WTC11 (cell line): ENCODE results near the gene PODN. TPM values are rescaled to one million over a fixed set of nuclear protein-coding genes. Genes with fewer than 3 reads are reported as not detected.

Experiments used
- ATAC-seq: fragments of 200-7000 bp; cut with Tn5 transposase; 2 replicates; pipeline ENCODE4 v1.10.0; 2021; ENCODE audit warnings: mild to moderate bottlenecking, moderate library complexity
- Bru-seq: library from RNA; stranded (reverse); fragments of 400-500 nt; gene quantifications from one replicate; lab custom pipeline; 2021; lab: Mats Ljungman, UMichigan
- CTCF ChIA-PET: fragments of 300-600 bp; sonication (Branson Sonifier 250); formaldehyde crosslinking; loops from one replicate; lab custom pipeline; 2021; ENCODE audit warnings: antibody characterized with exemption; lab: Charles Lee
- POLR2A ChIA-PET: fragments of 350-600 bp; sonication (Branson Sonifier 250); formaldehyde crosslinking; loops from one replicate; lab custom pipeline; 2021; ENCODE audit warnings: antibody characterized with exemption; lab: Charles Lee
- DNase-seq: peaks from one replicate; pipeline ENCODE4 v3.0.0; 2021; ENCODE audit warnings: low spot score
- H3K27ac Mint-ChIP-seq: 2 replicates; pipeline ENCODE4 v1.8.0; 2021; ENCODE audit warnings: mixed read lengths
- H3K27me3 Mint-ChIP-seq: 2 replicates; pipeline ENCODE4 v1.8.0; 2021; ENCODE audit warnings: low read depth, mild to moderate bottlenecking, moderate library complexity, mixed read lengths
- H3K36me3 Mint-ChIP-seq: 2 replicates; pipeline ENCODE4 v1.8.0; 2021; ENCODE audit warnings: mixed read lengths
- H3K4me1 Mint-ChIP-seq: 2 replicates; pipeline ENCODE4 v1.8.0; 2022; ENCODE audit warnings: mixed read lengths
- H3K4me3 Mint-ChIP-seq: 2 replicates; pipeline ENCODE4 v1.8.0; 2021; ENCODE audit warnings: mild to moderate bottlenecking, moderate library complexity, mixed read lengths
- H3K9me3 Mint-ChIP-seq: 2 replicates; pipeline ENCODE4 v1.8.0; 2021; ENCODE audit warnings: mixed read lengths
- AR ChIP-seq: fragments of 250-450 bp; sonication (Bioruptor Pico); IDR thresholded peaks from 2 replicates; pipeline ENCODE4 v1.9.0; 2021; ENCODE audit warnings: mild to moderate bottlenecking
- ARID4B ChIP-seq: sonication (generic); formaldehyde crosslinking; IDR thresholded peaks from 2 replicates; pipeline ENCODE4 v1.8.0; 2023; ENCODE audit warnings: missing genetic modification reagents, mild to moderate bottlenecking, borderline replicate concordance
- E2F1 ChIP-seq: sonication (generic); formaldehyde crosslinking; IDR thresholded peaks from 2 replicates; pipeline ENCODE4 v1.8.0; 2022; ENCODE audit warnings: mild to moderate bottlenecking, missing genetic modification reagents
- ELF4 ChIP-seq: sonication (generic); formaldehyde crosslinking; IDR thresholded peaks from 2 replicates; pipeline ENCODE4 v1.8.1; 2022; ENCODE audit warnings: low read depth, mild to moderate bottlenecking, moderate library complexity, missing genetic modification reagents
- ESRRA ChIP-seq: sonication (generic); formaldehyde crosslinking; IDR thresholded peaks from 2 replicates; pipeline ENCODE4 v1.8.1; 2022; ENCODE audit warnings: mild to moderate bottlenecking, missing genetic modification reagents, borderline replicate concordance
- FOXK1 ChIP-seq: sonication (generic); formaldehyde crosslinking; IDR thresholded peaks from 2 replicates; pipeline ENCODE4 v1.8.0; 2022; ENCODE audit warnings: mild to moderate bottlenecking, moderate library complexity, missing genetic modification reagents
- FOXP4 ChIP-seq: sonication (generic); formaldehyde crosslinking; IDR thresholded peaks from 2 replicates; pipeline ENCODE4 v1.8.0; 2022; ENCODE audit warnings: mild to moderate bottlenecking, missing genetic modification reagents
- GABPB1 ChIP-seq: sonication (generic); formaldehyde crosslinking; IDR thresholded peaks from 2 replicates; pipeline ENCODE4 v1.8.1; 2023; ENCODE audit warnings: mild to moderate bottlenecking, missing genetic modification reagents
- HMGA2 ChIP-seq: fragments of 250-450 bp; sonication (Bioruptor Pico); IDR thresholded peaks from 2 replicates; pipeline ENCODE4 v1.4.0; 2021; ENCODE audit warnings: mild to moderate bottlenecking, moderate library complexity
- MLX ChIP-seq: sonication (generic); formaldehyde crosslinking; IDR thresholded peaks from 2 replicates; pipeline ENCODE4 v1.8.1; 2023; ENCODE audit warnings: mild to moderate bottlenecking, missing genetic modification reagents, moderate library complexity
- PRRX2 ChIP-seq: fragments of 250-450 bp; sonication (Bioruptor Pico); IDR thresholded peaks from 2 replicates; pipeline ENCODE4 v1.8.0; 2021; ENCODE audit warnings: mild to moderate bottlenecking
- RELA ChIP-seq: sonication (generic); formaldehyde crosslinking; IDR thresholded peaks from 2 replicates; pipeline ENCODE4 v1.8.1; 2022; ENCODE audit warnings: missing genetic modification reagents, mild to moderate bottlenecking, borderline replicate concordance
- TP53 ChIP-seq: sonication (generic); formaldehyde crosslinking; IDR thresholded peaks from 2 replicates; pipeline ENCODE4 v1.8.1; 2023; ENCODE audit warnings: mild to moderate bottlenecking, missing genetic modification reagents
- USF1 ChIP-seq: sonication (generic); formaldehyde crosslinking; IDR thresholded peaks from 2 replicates; pipeline ENCODE4 v1.8.0; 2022; ENCODE audit warnings: mild to moderate bottlenecking, missing genetic modification reagents
- ZNF423 ChIP-seq: fragments of 250-450 bp; sonication (Bioruptor Pico); IDR thresholded peaks from 2 replicates; pipeline ENCODE4 v2.1.2; 2022; ENCODE audit warnings: mild to moderate bottlenecking, moderate library complexity
- long read RNA-seq, 3 experiments: library from RNA in 1 of 3; library from capped mRNA in 1 of 3; library from polyadenylated mRNA in 1 of 3; unstranded in 2 of 3; stranded (forward) in 1 of 3; transcript quantifications; one replicate each; pipeline ENCODE4 v2.0.0, GENCODE V29; 2021
- total RNA-seq: library from RNA; stranded (reverse); gene quantifications from 3 replicates; pipeline ENCODE4 v1.2.3, GENCODE V29; 2021

Gene PODN
- total RNA-seq (0.23 to 0.48 TPM (median 0.30 TPM) in 3 replicates), Bru-seq, nascent RNA (percentile 11 among the genes with signal in this experiment)
- long read RNA-seq, experiment 1, result 0 reads
- long read RNA-seq, experiment 2, result 0 reads
- long read RNA-seq, experiment 3, result 0 reads

GRCh38 chr1:53061859-53062707 lies at the start of gene PODN:
Gene PODN, plus strand, starts transcription at chr1:53062213. Its CDS starts 7,643 bp downstream, at chr1:53069856.
- H3K27me3 Mint-ChIP-seq, result peaks cover 84% of the 10 kb centered on the region
- ATAC-seq (peak; percentile 18), DNase-seq (no peak)
- ChIA-PET POLR2A (no interaction called here), CTCF (interaction anchor here (0.6 to 1.3 kb wide), 6 partner anchors 9 to 157 kb away, joined by 3 to 5 read pairs (median 3); no protein-coding TSS in a partner anchor)
- H3K36me3 Mint-ChIP-seq, result no peaks in the 10 kb centered on the region
- TF ChIP-seq PRRX2 (CRISPR knock-in tag) (no peak), ESRRA (CRISPR knock-in tag) (no peak), TP53 (no peak), E2F1 (CRISPR knock-in tag) (no peak), ELF4 (no peak), MLX (no peak), FOXK1 (CRISPR knock-in tag) (no peak)
- 0 out of 2 replicates have a peak, but pooled peaks cover 5% of the 10 kb centered on the region for H3K4me1 Mint-ChIP-seq
- H3K9me3 Mint-ChIP-seq, result no peaks in the 10 kb centered on the region
- H3K4me3 Mint-ChIP-seq, result peak within 1 kb of the TSS; percentile 72
- no peak within 1 kb of the TSS for H3K27ac Mint-ChIP-seq

- H3K27me3 Mint-ChIP-seq, result no peaks in the 10 kb centered on the region; the same call in 1 of the 2 replicates
- peak overlapping the region; percentile 81 for H3K4me3 Mint-ChIP-seq
- CTCF ChIA-PET, result interaction anchor here (0.6 to 1.4 kb wide), 12 partner anchors 33 to 171 kb away, joined by 3 to 5 read pairs (median 3); partner anchors contain the start of gene PODN
- H3K36me3 Mint-ChIP-seq, result no peaks in the 10 kb centered on the region
- DNase-seq (peak; percentile 61), ATAC-seq (peak; percentile 99)
- no peaks in the 10 kb centered on the region; the same call in 1 of the 2 replicates for H3K9me3 Mint-ChIP-seq
- peaks cover 12% of the 10 kb centered on the region for H3K4me1 Mint-ChIP-seq
- POLR2A ChIA-PET, result no interaction called here
- H3K27ac Mint-ChIP-seq, result peak overlapping the region; percentile 79
- TF ChIP-seq GABPB1 (CRISPR knock-in tag) (peak; percentile 35; the same call in 1 of the 2 replicates), MLX (no peak), E2F1 (CRISPR knock-in tag) (no peak), USF1 (CRISPR knock-in tag) (no peak), RELA (CRISPR knock-in tag) (no peak), AR (no peak), ARID4B (CRISPR knock-in tag) (no peak), ZNF423 (CRISPR knock-in tag) (no peak), FOXP4 (CRISPR knock-in tag) (no peak), HMGA2 (CRISPR knock-in tag) (no peak)
Observed at GRCh38 chr1:53014791-53015507, 47.1 kb upstream of the PODN start.
